ENCODE results near the gene LIPK.

GRCh38 chr10:88682491-88682890, 23.6 kb upstream of the LIPK start:
- TF ChIP-seq POLR2A (IDR thresholded peaks at IDR 0.05; ENCODE audit: low read length) = no peak
- TF ChIP-seq GATA1 (IDR thresholded peaks at IDR 0.05; ENCODE audit: low read depth, low read length) = no peak
